GM21526 (cell line): ENCODE measurements around the gene CNTN3.

Experiments used
- ATAC-seq: cut with Tn5 transposase; IDR thresholded peaks from one replicate; pipeline ENCODE4 v1.9.1; 2021; ENCODE audit warnings: moderate library complexity; ENCODE audit not compliant: unreplicated experiment, low FRiP score

CNTN3 gene

GRCh38 chr3:74613060-74613459 is 1.4 kb downstream of the CNTN3 start:
- ATAC-seq, result no peak

- no peak for ATAC-seq
Measured at GRCh38 chr3:74611206-74611605, 3.3 kb downstream of the CNTN3 start.

DNA sequence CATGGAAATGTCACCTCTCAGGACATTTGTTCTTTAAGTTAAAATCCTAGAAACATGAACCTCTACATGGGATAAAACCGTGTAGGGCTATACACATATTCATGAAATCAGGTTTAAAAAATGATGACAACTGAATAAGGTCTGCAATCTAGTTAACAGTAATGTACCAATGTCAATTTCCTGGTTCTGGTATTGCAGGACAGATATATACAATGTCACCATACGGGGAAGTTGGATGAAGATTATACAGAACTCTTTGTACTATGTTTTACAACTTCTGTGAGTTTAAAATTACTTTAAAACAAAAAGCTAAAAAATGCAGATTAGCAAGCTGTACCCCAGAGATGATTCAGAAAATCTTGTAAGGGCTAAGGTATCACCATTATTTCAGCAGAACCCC is 6.7 kb downstream of the CNTN3 start:
- ATAC-seq, result no peak

DNA sequence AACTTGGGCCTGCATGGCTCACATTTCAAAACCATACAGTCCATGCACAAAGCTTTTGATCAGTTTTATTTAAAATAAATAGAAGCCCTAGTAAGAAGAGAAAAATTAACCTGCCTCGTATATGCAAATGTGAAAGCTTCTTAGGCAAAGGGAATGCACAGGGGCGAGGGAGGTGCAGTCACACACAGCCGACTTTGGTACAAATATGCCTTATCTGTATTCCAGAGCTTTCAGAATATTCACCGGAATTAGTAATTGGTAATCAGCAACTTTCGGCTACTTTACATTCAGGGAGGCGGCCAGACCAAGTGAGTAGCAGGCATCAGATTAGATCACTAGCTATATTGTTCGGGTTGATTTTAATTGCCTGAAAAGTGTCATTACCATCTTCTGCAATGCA is 7.5 kb downstream of the CNTN3 start:
- ATAC-seq, result no peak

GRCh38 chr3:74605437-74605836 is 9.0 kb downstream of the CNTN3 start:
- ATAC-seq, result no peak

DNA sequence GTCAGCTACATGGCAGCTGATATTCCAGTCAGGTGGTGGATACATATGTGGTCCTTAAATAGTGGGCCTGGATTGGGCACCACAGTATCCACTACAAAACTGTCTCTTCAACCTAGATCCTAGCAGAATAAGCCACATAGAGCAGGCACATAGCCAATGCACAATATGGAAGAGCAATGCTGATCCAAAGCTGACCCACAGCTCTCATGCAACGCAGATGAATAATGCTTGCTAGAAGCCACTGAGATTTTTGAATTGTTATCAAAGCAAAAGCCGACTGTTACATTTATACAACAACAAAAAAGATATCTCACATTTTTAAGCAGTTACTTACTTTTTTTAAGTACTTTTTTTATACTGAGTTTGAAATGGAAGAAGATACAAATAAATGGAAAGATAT is 11.2 kb downstream of the CNTN3 start:
- no peak for ATAC-seq

DNA sequence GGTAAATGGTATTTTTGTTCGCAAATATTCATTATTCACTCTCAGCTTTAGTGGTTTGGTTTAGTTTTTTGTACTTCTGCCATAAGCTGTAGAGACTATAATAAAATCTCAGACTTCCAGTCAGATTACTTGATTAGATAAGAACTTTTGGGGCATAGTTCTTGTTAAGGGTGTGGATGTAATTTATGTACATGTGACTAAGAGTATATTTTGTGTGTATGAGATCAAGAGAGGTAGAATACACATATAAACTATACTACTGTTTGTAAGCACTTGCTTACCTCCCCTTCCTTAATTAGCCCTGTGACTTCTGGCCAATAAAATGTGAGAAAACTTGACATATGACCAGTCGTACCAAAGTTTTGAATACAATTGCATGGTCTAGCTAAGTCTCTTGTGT is 12.0 kb downstream of the CNTN3 start:
- no peak for ATAC-seq

- no peak for ATAC-seq
Measured at GRCh38 chr3:74601793-74602192, 12.7 kb downstream of the CNTN3 start.

DNA sequence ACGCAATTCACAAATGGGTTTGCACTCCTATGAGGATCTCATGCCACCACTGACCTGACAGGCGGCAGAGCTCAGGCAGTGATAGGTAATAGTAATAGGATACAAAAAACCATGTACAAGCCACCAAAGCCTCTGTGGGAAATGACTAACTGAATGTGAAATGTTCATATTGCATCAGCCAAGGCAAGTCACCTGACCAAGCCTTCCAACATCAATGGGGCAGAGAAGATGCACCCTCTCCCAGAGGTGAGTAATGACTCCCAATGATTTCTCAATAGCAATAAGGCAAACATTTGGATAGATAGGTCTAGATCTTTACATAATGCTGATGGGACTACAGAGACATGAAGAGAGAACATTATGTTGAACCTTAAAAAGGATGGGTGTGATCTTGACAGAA is 14.9 kb downstream of the CNTN3 start:
- ATAC-seq, result no peak

- no peak for ATAC-seq
Measured at GRCh38 chr3:74593152-74593551, 21.3 kb downstream of the CNTN3 start.

DNA sequence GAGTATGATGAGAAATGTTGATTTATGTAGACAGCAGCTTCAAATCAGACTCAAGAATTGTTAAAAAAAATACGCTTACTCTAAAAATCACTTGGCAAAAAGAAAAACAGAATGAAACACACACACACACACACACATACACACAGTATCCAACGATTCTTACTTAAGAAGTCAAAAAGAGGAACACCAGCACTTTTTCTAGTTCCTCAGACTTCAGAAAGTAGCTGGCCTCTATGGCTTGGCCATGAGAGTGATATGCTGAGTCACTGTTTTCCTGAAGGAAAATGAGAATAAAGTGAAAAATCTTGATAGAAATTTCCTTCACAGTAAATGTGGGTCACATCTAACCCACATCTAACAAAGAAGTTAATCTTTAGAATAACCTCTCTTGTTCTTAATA is 22.1 kb downstream of the CNTN3 start:
- no peak for ATAC-seq

DNA sequence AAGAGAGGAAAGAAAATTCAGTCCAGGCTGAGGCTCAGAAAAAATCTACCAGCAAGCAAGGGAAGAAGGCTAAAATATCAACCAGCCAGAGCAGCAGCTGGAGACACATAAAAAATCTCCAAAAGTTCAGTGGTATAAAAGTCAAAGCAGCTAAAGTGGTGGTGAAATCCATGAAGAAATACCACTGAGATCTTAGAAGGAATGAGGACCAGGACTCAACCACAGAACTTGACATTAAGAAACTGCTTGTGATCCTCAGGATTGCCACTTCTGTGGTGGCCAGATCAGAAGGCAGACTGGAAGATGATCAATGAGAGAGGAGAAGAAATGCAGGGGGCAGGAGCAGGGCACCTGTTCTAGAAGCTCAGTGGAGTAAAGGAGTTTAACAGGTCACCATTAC is 22.5 kb downstream of the CNTN3 start:
- ATAC-seq, result no peak

DNA sequence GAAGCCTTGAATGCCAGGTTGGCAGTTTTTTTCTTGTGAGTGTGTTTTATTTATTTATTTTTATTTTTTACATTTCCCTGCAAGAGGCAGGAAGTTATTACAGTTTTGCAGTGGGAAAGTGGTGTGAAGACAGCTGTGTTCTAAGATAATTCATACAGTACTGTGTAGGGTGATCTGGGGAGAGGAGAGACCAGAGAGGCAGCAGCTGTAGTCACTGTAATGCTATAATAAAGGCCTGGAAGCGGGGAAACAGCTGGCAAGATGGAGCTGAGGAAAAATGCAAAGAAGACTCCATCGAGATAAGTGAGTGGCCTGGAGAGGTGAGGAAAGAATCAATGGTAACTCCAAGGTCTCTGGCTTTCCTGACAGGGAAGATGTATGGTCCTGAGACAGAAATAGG is 23.1 kb downstream of the CNTN3 start:
- ATAC-seq, result no peak

DNA sequence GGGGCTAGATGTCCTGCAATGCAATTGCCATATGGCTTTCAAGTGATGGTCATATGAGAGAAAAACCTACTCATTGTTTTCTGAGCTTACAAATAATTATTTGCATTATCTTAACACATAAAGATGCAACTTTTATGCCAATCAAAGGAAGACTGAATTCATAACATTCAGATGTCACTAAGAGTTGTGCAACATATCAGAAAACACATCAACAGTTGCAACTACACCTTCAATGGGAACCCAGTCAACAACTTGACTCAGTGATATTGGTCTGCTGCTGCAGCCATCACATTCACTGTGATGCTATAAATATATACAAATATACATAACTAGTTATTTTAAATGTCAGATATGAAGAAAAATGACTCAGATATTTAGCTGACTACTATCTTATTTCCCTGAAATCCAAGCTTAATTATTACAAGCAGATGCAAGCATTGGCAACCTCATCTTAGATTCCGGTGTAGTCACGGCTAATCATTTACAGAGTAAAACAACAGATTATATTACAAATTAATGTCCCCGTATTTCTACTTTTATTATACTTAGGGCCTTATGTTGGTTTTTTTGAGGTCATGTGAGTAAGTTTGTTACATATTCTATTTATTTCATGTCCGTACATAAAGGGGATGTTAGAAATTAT is 23.7 kb downstream of the CNTN3 start:
- no peak for ATAC-seq

GRCh38 chr3:74584782-74585181 is 29.7 kb downstream of the CNTN3 start:
- no peak for ATAC-seq

- ATAC-seq, result no peak
Measured at GRCh38 chr3:74582982-74583381, 31.5 kb downstream of the CNTN3 start.

GRCh38 chr3:74575857-74576256 is 38.6 kb downstream of the CNTN3 start:
- no peak for ATAC-seq

DNA sequence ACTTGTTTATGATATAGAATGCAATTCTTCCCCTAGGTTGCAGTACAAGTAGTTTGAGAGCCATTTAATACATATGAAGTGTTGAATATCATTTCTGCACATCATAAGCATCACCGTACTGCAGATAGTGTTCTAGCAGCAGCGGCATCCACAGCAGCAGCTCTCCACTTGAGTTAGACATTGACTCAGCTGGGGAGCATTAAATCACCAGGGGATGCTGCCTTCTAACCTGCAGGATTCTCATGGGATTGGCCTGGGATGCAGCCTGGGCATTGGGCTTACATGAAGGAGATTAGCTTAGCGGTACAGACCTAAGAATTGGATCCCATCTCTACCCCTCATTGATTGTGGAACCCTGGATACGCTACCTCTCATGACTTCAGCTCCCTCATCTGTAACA is 43.3 kb downstream of the CNTN3 start:
- ATAC-seq, result no peak
